ENCODE results near the gene TNFAIP8L1. TPM values are rescaled to one million over a fixed set of nuclear protein-coding genes. Genes with fewer than 3 reads are reported as not detected.

Gene TNFAIP8L1
- polyA plus RNA-seq, 1 donor (not counting 4 experiments of a cell fraction or from before 2014, with no cell fraction given): 4.7 TPM

DNA sequence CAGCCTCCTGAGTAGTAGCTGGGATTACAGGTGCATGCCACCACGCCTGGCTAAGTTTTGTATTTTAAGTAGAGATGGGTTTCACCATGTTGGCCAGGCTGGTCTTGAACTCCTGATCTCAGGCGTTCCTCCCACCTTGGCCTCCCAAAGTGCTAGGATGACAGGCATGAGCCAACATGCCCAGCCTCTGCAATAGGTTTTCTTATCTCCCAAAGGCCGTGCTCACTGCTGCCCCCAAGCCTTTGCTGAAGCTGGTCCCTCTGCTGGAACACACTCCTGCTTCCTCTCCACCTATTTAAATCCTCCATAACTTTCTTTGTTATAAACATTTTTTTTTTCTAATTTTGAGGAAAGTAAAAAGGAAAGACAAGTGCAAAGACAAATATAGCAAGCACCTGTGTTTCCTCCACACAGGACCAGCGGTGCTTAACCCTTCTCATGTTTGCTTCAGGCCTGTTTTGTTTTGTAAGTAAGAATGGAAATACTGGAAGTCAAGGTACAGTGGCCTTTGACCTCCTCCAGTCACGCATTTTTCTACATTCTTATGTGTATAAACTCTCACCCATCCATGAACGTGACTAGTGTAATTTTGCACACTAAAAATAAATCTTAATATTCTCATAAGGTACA, 14.5 kb upstream of the TNFAIP8L1 start:
- H3K36me3 ChIP-seq (ENCODE audit: control insufficient read depth in 2 of 2, extremely low read depth in 1 of 2, insufficient read depth in 2 of 2, low read length in 2 of 2): no peaks in the 10 kb centered on the region
- H3K9me1 ChIP-seq (ENCODE audit: control insufficient read depth, extremely low read depth, insufficient read depth, low read length): no peaks in the 10 kb centered on the region
- H3K27ac ChIP-seq (ENCODE audit: control insufficient read depth, insufficient read depth, low read length): no peak overlapping the region
- peaks cover 4% of the 10 kb centered on the region for H3K27me3 ChIP-seq (ENCODE audit: control insufficient read depth, extremely low read depth, insufficient read depth, low read length)
- dilution Hi-C loops (cut with MboI; ENCODE audit: extremely low pct_ligation_motif_present, low sequenced_read_pairs): no loop called here
- no peaks in the 10 kb centered on the region for H4K20me1 ChIP-seq (ENCODE audit: control insufficient read depth, extremely low read depth, insufficient read depth, low read length)
- H3K4me3 ChIP-seq (ENCODE audit: control insufficient read depth in 2 of 3, extremely low read depth in 1 of 3, insufficient read depth in 2 of 3, low read depth in 1 of 3, low read length in 3 of 3): no peak overlapping the region
- no peaks in the 10 kb centered on the region for H3K79me2 ChIP-seq (ENCODE audit: control insufficient read depth, insufficient read depth, low read length)
- H3K4me1 ChIP-seq (ENCODE audit: control insufficient read depth, extremely low read depth, insufficient read depth, low read length): no peaks in the 10 kb centered on the region
- H3K9ac ChIP-seq (ENCODE audit: control insufficient read depth, extremely low read depth, insufficient read depth, low read length): no peak overlapping the region
- H3K4me2 ChIP-seq (ENCODE audit: control insufficient read depth, extremely low read depth, insufficient read depth, low read depth, low read length): no peak overlapping the region
- no peaks in the 10 kb centered on the region for H3K9me3 ChIP-seq (ENCODE audit: control insufficient read depth, low read depth, low read length)
- TF ChIP-seq, protein P1, sequence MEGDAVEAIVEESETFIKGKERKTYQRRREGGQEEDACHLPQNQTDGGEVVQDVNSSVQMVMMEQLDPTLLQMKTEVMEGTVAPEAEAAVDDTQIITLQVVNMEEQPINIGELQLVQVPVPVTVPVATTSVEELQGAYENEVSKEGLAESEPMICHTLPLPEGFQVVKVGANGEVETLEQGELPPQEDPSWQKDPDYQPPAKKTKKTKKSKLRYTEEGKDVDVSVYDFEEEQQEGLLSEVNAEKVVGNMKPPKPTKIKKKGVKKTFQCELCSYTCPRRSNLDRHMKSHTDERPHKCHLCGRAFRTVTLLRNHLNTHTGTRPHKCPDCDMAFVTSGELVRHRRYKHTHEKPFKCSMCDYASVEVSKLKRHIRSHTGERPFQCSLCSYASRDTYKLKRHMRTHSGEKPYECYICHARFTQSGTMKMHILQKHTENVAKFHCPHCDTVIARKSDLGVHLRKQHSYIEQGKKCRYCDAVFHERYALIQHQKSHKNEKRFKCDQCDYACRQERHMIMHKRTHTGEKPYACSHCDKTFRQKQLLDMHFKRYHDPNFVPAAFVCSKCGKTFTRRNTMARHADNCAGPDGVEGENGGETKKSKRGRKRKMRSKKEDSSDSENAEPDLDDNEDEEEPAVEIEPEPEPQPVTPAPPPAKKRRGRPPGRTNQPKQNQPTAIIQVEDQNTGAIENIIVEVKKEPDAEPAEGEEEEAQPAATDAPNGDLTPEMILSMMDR (optimal IDR thresholded peaks at IDR 0.05 in 1 of 3, IDR thresholded peaks at IDR 0.05 in 1 of 3, conservative IDR thresholded peaks at IDR 0.05 in 1 of 3; ENCODE audit: extremely low read depth in 1 of 3, insufficient read depth in 2 of 3, low read length in 3 of 3): peak; percentile 29 to 58 (median 35)
- TF ChIP-seq EZH2 (IDR thresholded peaks at IDR 0.05; ENCODE audit: low read length): no peak
- DNase-seq (ENCODE audit: low read depth, low spot score) (no peak), FAIRE-seq (no peak)
- H2AFZ ChIP-seq (ENCODE audit: control insufficient read depth, low read length): no peak overlapping the region

DNA sequence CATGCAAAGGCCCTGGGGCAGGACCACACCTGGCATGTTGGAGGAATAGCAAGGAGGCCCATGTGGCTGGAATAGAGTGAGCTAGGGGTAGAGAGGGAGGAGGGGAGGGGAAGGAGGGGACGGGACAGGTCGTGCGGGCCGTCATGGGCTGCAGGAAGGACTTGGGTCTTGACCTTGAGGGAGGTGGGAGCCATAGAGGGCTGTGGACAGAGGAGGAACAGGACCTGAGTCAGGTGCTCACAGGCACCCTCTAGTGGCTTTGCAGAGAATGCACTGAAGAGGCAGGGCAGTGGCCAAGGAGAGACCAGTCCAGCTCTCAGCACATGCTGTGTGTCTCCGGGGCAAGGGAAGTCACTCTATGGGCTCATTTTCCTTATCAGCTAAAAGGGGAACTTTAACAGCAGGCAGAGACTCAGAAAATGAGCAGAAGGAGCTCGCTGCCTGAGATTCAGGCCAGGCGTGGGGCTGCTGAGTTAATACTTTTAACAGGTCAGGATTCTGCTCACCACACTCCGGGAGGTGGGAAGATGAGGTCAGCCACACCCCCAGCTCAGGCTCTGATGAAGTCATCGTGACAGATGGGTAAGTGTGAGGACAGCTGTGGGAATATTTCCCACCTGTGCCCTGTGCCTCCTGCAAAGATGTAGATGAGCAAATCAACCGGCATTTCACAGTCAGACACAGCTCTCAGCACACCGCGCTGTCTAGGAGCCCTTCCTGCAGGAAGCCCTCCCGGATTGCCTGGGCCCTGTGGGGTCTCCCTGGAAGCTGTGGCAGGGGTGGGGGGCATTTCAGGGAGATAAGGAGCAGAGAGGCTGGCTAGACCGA, 6.0 kb upstream of the TNFAIP8L1 start:
- Histone ChIP-seq H3K9ac (ENCODE audit: control insufficient read depth, extremely low read depth, insufficient read depth, low read length) (no peak overlapping the region), H3K27ac (ENCODE audit: control insufficient read depth, insufficient read depth, low read length) (peak overlapping the region; percentile 66), H3K4me1 (ENCODE audit: control insufficient read depth, extremely low read depth, insufficient read depth, low read length) (peaks cover 29% of the 10 kb centered on the region), H4K20me1 (ENCODE audit: control insufficient read depth, extremely low read depth, insufficient read depth, low read length) (no peaks in the 10 kb centered on the region), H3K27me3 (ENCODE audit: control insufficient read depth, extremely low read depth, insufficient read depth, low read length) (no peaks in the 10 kb centered on the region), H3K4me2 (ENCODE audit: control insufficient read depth, extremely low read depth, insufficient read depth, low read depth, low read length) (no peak overlapping the region), H3K9me1 (ENCODE audit: control insufficient read depth, extremely low read depth, insufficient read depth, low read length) (no peaks in the 10 kb centered on the region), H3K79me2 (ENCODE audit: control insufficient read depth, insufficient read depth, low read length) (no peaks in the 10 kb centered on the region), H2AFZ (ENCODE audit: control insufficient read depth, low read length) (peak overlapping the region; percentile 10), H3K36me3 (ENCODE audit: control insufficient read depth in 2 of 2, extremely low read depth in 1 of 2, insufficient read depth in 2 of 2, low read length in 2 of 2) (no peaks in the 10 kb centered on the region), H3K4me3 (ENCODE audit: control insufficient read depth in 2 of 3, extremely low read depth in 1 of 3, insufficient read depth in 2 of 3, low read depth in 1 of 3, low read length in 3 of 3) (no peak overlapping the region), H3K9me3 (ENCODE audit: control insufficient read depth, low read depth, low read length) (no peaks in the 10 kb centered on the region)
- TF ChIP-seq EZH2 (IDR thresholded peaks at IDR 0.05; ENCODE audit: low read length): no peak
- TF ChIP-seq, protein P1 (optimal IDR thresholded peaks at IDR 0.05 in 1 of 3, IDR thresholded peaks at IDR 0.05 in 1 of 3, conservative IDR thresholded peaks at IDR 0.05 in 1 of 3; ENCODE audit: extremely low read depth in 1 of 3, insufficient read depth in 2 of 3, low read length in 3 of 3): peak; percentile 87 to 95 (median 92)
- FAIRE-seq: peak; percentile 66
- dilution Hi-C loops (cut with MboI; ENCODE audit: extremely low pct_ligation_motif_present, low sequenced_read_pairs): no loop called here
- peak; percentile 72 for DNase-seq (ENCODE audit: low read depth, low spot score)

All from keratinocyte (primary cell).